MCF 10A (cell line): ENCODE results near the gene ZAP70. TPM values are rescaled to one million over a fixed set of nuclear protein-coding genes. Genes with fewer than 3 reads are reported as not detected.
A peak's percentile ranks its signal among the peaks of the same experiment; 100 is the strongest.

ENCODE experiments used
- BruUV-seq: library from RNA; stranded (reverse); fragments of 400-500 nt; replicated peaks from 2 replicates; lab custom pipeline; 2021; lab: Mats Ljungman, UMichigan
- CTCF ChIA-PET: fragments of 300-600 bp; sonication (Branson Sonifier 250); formaldehyde crosslinking; extraction: SDS; loops from one replicate; lab custom pipeline; 2021; ENCODE audit warnings: antibody characterized with exemption, inconsistent platforms; lab: Yijun Ruan, JAX
- POLR2A ChIA-PET: fragments of 300-600, 350-650 bp; sonication (Branson Sonifier 250); formaldehyde crosslinking; extraction: SDS; loops from one replicate; lab custom pipeline; 2020; ENCODE audit warnings: antibody characterized with exemption, inconsistent platforms; lab: Yijun Ruan, JAX
- DNase-seq: peaks from one replicate; pipeline ENCODE4 v3.0.0-alpha.2; 2018; ENCODE audit not compliant: unreplicated experiment
- H3K27ac Mint-ChIP-seq: one replicate; pipeline ENCODE4 v1.8.0; 2022; ENCODE audit warnings: mild to moderate bottlenecking, low read depth, mixed read lengths; ENCODE audit not compliant: unreplicated experiment
- H3K27me3 Mint-ChIP-seq: one replicate; pipeline ENCODE4 v1.8.0; 2022; ENCODE audit warnings: mixed read lengths; ENCODE audit not compliant: insufficient read depth, unreplicated experiment
- H3K36me3 Mint-ChIP-seq: one replicate; pipeline ENCODE4 v1.8.0; 2022; ENCODE audit warnings: mild to moderate bottlenecking, moderate library complexity, mixed read lengths; ENCODE audit not compliant: insufficient read depth, unreplicated experiment
- H3K4me1 Mint-ChIP-seq: one replicate; pipeline ENCODE4 v1.8.0; 2022; ENCODE audit warnings: mixed read lengths; ENCODE audit not compliant: insufficient read depth, unreplicated experiment
- H3K4me3 Mint-ChIP-seq: one replicate; pipeline ENCODE4 v1.8.0; 2022; ENCODE audit warnings: mild to moderate bottlenecking, moderate library complexity, mixed read lengths; ENCODE audit not compliant: unreplicated experiment
- H3K9me3 Mint-ChIP-seq: one replicate; pipeline ENCODE4 v1.8.0; 2022; ENCODE audit warnings: mixed read lengths; ENCODE audit not compliant: unreplicated experiment
- intact Hi-C: fragments of 100-400 bp; cut with micrococcal nuclease; formaldehyde crosslinking; loops from 2 replicates; pipeline ENCODE4 v1.14.1; 2022
- total RNA-seq: library from RNA; stranded (reverse); gene quantifications from 2 replicates; pipeline ENCODE4 v1.2.3, GENCODE V29; 2022
- TF ChIP-seq, protein P1 (sequence below): fragments of 200-600 bp; IDR thresholded peaks from one replicate; pipeline ENCODE4 v1.8.0; 2022; ENCODE audit warnings: antibody characterized with exemption, mild to moderate bottlenecking; ENCODE audit not compliant: unreplicated experiment

The ZAP70 gene
- total RNA-seq, 1 experiment from 2014 or later = not detected

DNA sequence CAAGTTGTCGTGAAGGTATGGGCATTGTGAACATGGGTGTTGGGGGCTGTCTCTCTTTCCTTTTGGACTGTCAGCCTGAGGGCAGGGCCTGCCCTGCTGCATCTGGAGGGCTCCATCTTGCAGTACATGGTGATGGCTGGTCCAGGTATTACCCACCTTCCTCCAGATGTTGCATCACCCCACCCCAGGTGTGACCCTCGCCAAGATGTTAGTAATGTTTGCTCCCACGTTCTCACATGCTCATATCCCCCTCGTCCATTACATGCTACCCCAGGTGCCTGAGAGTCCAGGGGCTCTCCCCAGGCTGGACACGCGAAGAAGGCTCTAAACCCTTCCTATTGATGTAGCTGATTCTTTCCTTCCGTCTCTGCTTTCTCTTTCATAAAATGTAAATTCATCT is 13.9 kb downstream of the ZAP70 start:
- intact Hi-C loops = no loop called here
- Mint-ChIP-seq H3K4me3 (no peak overlapping the region), H3K9me3 (no peaks in the 10 kb centered on the region), H3K4me1 (peaks cover 12% of the 10 kb centered on the region), H3K36me3 (peaks cover 12% of the 10 kb centered on the region), H3K27me3 (no peaks in the 10 kb centered on the region), H3K27ac (no peak overlapping the region)
- ChIA-PET CTCF (interaction anchor here (0.7 to 1.9 kb wide), 4 partner anchors 13 to 423 kb away, joined by 4 to 10 read pairs (median 6); no protein-coding TSS in a partner anchor), POLR2A (interaction anchor here (0.6 kb wide), 1 partner anchor 881 kb away, joined by 3 read pairs; the partner anchor contains the start of genes COA5 and UNC50)
- DNase-seq = no peak
- no TSS peak for BruUV-seq
- TF ChIP-seq, protein P1, sequence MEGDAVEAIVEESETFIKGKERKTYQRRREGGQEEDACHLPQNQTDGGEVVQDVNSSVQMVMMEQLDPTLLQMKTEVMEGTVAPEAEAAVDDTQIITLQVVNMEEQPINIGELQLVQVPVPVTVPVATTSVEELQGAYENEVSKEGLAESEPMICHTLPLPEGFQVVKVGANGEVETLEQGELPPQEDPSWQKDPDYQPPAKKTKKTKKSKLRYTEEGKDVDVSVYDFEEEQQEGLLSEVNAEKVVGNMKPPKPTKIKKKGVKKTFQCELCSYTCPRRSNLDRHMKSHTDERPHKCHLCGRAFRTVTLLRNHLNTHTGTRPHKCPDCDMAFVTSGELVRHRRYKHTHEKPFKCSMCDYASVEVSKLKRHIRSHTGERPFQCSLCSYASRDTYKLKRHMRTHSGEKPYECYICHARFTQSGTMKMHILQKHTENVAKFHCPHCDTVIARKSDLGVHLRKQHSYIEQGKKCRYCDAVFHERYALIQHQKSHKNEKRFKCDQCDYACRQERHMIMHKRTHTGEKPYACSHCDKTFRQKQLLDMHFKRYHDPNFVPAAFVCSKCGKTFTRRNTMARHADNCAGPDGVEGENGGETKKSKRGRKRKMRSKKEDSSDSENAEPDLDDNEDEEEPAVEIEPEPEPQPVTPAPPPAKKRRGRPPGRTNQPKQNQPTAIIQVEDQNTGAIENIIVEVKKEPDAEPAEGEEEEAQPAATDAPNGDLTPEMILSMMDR = no peak

DNA sequence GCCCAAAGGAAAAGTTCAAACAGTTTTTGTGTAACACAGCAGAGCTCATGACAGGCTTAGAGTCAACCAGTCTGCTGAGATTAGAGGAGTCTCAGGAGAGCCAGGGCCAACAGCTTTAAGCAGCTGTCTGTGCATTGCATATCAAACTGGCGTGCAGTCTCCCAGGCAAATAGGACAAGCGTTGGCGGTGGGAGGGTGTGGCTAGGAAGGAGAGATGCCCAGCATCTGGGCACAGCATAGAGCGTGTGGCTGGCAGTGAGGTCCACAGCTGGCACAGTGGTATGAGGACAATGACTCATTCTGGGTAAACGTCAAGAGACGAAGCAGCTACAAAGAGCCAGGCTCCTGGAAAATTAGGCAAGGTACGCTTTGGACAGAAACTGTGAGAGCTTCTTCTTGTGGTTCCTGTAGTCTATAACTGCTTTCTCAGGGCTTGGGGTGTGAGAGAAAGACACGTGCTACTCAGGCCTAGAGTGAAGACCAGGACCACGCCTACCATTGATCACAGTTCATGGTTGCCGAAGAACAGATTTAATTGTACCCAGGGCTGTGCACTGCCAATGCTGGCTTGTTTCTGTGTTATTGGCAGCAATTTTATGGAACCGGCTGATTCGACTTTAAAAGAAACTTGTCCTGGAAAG is 14.8 kb downstream of the ZAP70 start:
- Mint-ChIP-seq H3K36me3 (peaks cover 12% of the 10 kb centered on the region), H3K4me1 (peaks cover 12% of the 10 kb centered on the region), H3K4me3 (no peak overlapping the region), H3K9me3 (no peaks in the 10 kb centered on the region), H3K27me3 (no peaks in the 10 kb centered on the region), H3K27ac (peak overlapping the region; percentile 57)
- intact Hi-C loops = no loop called here
- POLR2A ChIA-PET = interaction anchor here (0.6 to 1.2 kb wide), 2 partner anchors 66 to 82 kb away, joined by 3 read pairs; no protein-coding TSS in a partner anchor
- CTCF ChIA-PET = interaction anchor here (0.7 to 1.5 kb wide), 3 partner anchors 12 to 30 kb away, joined by 4 to 8 read pairs (median 4); no protein-coding TSS in a partner anchor
- TF ChIP-seq, protein P1 = no peak
- no TSS peak for BruUV-seq
- peak; percentile 93 for DNase-seq

DNA sequence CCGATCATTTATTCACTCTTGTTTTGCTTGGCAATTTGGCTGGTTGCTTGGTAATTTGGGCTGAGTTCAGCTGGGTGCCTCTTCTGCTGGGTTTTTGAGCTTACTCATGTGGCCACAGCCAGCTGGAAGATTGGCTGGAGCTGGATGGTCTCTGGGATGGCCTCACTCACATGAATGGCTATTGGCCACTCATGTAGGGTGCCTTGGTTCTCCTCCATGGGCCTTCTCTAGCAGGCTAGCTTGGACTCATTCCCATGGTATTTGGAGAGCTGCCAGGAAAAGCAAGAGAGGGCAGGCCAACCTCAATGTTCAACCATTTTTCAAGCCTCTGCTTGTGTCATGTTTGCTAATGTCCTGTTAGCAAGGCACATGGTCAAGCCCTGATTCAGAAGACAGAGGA is 16.9 kb downstream of the ZAP70 start:
- no peak overlapping the region for H3K27ac Mint-ChIP-seq
- H3K36me3 Mint-ChIP-seq = peaks cover 12% of the 10 kb centered on the region
- no peaks in the 10 kb centered on the region for H3K27me3 Mint-ChIP-seq
- intact Hi-C loops = no loop called here
- peaks cover 12% of the 10 kb centered on the region for H3K4me1 Mint-ChIP-seq
- CTCF ChIA-PET = interaction anchor here (1.3 kb wide), 2 partner anchors 31 to 656 kb away, joined by 3 to 6 read pairs; no protein-coding TSS in a partner anchor
- POLR2A ChIA-PET = interaction anchor here (0.7 to 1.1 kb wide), 2 partner anchors 19 to 48 kb away, joined by 3 read pairs; no protein-coding TSS in a partner anchor
- DNase-seq = peak; percentile 90
- BruUV-seq = no TSS peak
- H3K9me3 Mint-ChIP-seq = no peaks in the 10 kb centered on the region
- H3K4me3 Mint-ChIP-seq = no peak overlapping the region
- TF ChIP-seq, protein P1 = no peak

DNA sequence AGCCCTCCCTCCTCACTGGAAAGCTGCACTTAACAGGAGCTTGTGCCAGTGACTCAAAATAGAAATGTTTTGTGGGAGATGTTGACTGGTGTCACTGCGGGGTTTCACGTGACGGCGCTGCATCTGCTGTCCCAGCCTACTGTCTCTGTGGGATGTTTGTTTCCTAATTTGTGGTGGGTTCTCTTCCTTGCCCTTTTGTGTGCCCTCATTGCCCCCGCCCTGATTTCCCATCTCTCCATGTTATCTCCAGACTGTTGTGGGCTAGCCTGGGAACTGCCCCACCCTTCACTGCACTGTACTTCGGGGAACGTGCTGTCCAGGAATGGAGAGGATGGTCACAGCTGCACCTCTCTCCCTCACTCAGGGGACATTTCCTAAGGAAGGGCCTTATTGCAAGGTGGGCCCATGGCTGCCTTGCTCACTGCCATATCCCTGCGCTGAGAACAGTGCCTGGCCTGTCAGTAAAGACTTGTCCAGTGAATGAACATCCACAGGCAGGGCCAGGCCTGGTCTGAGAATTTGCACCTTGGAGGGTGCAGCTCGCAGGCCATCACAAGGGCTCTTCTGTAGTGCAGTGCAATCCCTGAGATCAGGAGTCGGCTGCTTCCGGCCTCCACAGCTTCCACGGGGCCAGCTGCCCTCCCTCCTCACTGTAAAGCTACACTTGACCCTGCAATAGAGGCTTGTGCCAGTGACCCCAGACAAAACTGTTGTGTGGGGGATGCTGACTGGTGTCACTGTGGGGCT is 18.1 kb downstream of the ZAP70 start:
- intact Hi-C loops = no loop called here
- Mint-ChIP-seq H3K27ac (no peak overlapping the region), H3K36me3 (peaks cover 12% of the 10 kb centered on the region), H3K27me3 (no peaks in the 10 kb centered on the region), H3K9me3 (no peaks in the 10 kb centered on the region), H3K4me1 (peaks cover 12% of the 10 kb centered on the region), H3K4me3 (no peak overlapping the region)
- CTCF ChIA-PET = interaction anchor here (1.3 kb wide), 2 partner anchors 32 to 654 kb away, joined by 3 to 6 read pairs; no protein-coding TSS in a partner anchor
- TF ChIP-seq, protein P1 = no peak
- no TSS peak for BruUV-seq
- POLR2A ChIA-PET = interaction anchor here (0.7 to 1.1 kb wide), 2 partner anchors 46 to 81 kb away, joined by 3 read pairs; no protein-coding TSS in a partner anchor
- no peak for DNase-seq
